GM18502 (cell line): ENCODE results near the gene DPPA4.
"Not testable (repeated sequence)": the region's sequence is repeated elsewhere in the genome, so short reads cannot be mapped to it uniquely, and the experiment has no call there.

Experiments
- ATAC-seq: cut with Tn5 transposase; IDR thresholded peaks from one replicate; pipeline ENCODE4 v1.9.1; 2021; ENCODE audit warnings: mild to moderate bottlenecking; ENCODE audit not compliant: unreplicated experiment, poor library complexity

The DPPA4 gene, protein sequence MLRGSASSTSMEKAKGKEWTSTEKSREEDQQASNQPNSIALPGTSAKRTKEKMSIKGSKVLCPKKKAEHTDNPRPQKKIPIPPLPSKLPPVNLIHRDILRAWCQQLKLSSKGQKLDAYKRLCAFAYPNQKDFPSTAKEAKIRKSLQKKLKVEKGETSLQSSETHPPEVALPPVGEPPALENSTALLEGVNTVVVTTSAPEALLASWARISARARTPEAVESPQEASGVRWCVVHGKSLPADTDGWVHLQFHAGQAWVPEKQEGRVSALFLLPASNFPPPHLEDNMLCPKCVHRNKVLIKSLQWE

DNA sequence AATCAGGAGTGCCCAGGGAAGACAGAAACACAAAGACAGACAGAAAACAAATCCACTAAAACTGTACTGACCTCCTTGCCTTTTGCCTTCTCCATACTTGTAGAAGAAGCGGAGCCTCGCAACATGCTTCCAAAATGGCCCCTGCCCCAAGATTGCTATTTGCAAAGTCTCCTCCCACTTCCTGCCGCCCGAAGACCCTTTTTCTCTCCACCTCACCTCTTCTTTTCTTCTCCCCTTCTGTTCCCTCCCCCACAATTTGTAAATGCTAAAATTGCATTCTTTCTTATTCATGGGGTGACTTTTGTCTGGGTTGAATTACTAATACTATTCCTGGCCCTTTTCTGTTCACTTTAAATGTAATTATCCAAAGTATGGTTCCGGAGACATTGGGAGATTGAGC, at the start of gene DPPA4:
Gene DPPA4, minus strand, starts transcription at position 154 of the 400 bp plus-strand sequence. Its CDS starts 29 bp downstream, at position 125.
- ATAC-seq = no peak

DNA sequence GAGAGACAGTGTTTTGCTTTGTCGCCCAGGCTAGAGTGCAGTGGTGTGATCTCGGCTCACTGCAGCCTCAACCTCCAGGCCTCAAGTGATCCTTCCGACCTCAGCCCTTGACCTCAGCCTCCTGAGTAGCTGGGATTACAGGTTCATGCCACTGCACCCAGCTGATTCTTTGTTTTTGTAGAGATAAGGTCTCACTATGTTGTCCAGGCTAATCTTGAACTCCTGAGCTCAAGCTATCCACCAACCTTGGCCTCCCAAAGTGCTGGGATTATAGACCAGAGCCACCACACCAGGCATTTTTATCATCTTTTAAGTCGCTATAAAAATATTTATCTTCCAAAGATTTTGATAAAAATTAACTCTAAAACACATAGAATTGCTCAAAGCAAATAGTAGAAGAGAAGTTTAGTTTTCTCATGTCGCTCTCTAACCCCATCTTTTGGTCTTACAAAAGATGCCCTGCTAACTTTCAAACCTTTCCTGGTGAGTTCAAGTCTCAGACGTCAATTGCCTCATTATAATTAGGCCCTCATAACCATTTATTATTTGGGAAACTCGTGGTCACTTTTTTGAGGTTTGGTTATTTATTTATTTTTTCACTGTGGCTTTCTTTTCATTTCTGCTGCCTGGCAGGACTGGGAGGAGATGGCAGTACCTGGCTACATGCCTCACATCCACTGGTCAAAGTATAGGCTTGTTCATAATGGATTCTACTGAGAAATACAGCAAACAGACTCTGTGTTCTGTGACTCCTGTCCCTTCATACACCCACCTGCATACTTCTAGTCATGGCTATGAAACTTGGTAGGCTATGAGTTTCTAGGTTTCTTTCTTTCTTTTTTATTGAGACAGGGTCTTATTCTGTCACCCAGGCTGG, 48.3 kb upstream of the DPPA4 start:
- ATAC-seq = no peak

DNA sequence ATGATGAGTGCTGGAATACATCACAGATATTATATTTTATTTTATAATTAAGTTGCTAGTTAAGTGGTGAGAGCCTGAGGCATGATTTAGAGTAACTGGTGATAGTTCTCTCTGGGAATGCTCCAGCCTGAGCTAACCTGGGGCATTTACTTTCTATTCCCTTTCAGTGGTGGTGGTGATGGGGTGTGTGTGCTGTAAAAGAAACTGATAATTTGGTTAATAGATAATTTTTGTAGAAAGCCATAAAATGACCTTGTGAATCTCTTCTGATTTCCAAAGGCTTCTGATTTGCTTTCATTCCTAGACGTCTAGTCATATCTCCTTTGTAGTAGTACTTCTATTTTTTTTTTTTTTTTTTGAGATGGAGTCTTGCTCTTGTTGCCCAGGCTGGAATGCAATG, 46.8 kb upstream of the DPPA4 start:
- no peak for ATAC-seq

DNA sequence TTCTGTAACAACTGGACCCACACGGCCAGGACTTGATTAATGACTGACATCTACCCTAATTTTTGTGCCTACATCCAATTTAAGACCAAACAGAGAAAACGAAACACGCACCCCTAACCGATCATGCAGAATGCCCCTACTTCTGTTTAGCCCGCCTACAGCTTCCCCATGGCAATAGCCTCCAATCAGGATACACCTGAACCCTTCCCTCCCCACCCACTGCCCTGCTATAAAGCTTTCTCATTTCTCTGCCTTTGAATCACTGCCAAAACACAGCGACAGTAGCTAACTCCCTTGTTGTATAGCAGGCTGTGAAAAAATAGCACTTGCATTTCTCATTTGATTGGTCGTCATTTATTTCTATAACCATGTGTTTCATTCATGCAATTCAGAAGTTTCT, 45.2 kb upstream of the DPPA4 start:
- ATAC-seq = no peak

DNA sequence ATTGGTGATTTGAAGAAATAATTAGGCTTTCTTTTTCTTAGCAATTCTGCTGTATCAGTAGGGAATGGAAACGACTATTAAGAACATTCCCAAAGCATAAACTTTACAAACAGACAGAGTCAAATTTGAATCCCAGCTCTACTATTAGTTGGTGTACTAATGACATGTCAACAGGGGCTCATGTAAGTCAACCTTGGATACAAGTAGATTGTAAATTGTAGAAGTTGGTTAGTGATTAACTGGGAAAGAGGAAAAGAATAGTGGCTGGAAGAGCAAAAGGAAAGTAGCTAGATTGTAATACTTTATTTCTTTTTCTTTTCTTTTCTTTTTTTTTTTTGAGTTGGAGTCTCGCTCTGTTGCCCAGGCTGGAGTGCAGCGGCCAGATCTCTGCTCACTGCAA, 38.6 kb upstream of the DPPA4 start:
- ATAC-seq = no peak

DNA sequence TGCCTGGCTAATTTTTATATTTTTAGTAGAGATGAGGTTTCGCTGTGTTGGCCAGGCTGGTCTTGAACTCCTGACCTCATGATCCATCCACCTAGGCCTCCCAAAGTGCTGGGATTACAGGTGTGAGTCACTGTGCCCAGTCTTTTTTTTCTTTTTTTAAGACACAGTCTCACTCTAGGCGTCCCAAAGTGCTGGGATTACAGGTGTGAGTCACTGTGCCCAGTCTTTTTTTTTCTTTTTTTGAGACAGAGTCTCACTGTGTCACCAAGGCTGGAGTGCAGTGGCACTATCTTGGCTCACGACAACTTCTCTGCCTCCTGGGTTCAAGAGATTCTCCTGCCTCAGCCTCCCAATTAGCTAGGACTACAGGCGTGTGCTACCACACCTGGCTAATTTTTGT, 37.1 kb upstream of the DPPA4 start:
- not testable (repeated sequence) for ATAC-seq

DNA sequence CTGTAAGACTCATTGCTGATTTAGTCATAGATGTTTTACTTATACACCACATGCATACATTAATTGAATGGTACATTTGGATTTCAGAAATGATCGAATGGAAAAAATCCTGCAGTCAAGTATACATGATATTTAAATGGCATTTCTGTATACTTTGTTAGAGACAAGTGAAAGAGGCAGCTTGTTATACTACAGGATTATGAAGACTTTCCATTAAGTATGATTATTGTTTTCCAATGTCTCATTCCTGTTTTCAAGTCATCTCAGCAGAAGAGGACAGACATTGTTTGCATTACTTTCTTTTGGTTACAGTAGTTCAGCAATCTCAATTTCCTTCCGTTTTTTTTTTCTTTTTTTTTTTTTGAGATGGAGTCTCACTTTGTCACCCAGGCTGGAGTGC, 36.6 kb upstream of the DPPA4 start:
- ATAC-seq = no peak

DNA sequence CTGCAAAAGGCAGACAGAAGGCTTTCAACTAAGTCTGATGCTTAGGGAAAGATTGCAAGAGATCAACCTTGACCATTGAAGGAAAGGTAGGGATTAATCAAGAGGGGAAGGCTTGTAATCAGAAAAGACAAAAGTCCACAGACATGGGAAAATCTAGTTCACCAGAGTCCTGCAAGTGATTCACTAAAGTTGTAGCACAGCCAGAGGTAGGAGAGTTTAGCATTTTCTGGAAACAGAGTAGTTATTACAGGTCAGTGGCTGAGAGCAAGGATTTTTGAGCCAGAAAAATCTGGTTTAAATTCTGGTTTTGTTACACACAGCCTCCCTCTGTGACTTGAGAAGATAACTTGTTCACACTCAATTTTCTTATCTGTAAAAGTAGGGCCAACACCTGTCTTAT, 35.3 kb upstream of the DPPA4 start:
- no peak for ATAC-seq

DNA sequence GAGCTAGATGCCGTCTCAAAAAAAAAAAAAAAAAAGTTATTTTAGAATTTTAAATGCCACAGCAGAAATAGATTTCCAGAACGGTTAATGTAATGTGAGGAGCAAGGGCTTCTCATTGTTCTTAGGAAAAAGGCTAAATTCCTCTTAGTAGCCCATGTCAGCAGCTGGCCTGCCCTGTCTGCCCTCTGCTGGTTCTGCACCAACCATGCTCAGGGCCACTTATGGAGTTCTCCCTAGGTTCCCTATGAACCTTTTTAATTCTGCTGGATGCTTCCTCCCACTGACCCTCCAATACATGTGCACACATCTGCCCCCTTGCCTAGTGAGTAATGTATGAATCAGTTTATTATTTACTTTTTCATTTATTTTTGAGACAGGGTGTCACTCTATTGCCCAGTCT, 32.2 kb upstream of the DPPA4 start:
- ATAC-seq = no peak

DNA sequence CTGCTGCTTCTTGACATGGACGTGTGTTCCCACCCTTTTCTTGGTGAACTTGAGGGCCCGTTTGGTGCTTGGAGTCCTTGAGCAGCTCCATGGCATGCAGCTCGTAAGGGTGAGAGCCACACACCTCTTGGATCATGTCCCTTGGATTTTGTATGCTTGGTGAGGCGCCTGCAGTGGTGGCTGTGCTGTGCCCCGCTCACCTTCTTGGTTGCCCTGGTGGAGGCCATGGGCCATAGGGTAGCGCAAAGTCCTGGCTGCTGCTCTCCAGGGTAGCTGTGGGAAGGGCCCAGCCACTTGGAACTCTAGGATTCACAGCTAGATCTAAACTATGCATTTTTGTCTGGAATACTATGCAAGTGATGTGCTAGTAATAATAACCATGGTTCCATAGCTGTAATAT, 26.7 kb upstream of the DPPA4 start:
- ATAC-seq = no peak

DNA sequence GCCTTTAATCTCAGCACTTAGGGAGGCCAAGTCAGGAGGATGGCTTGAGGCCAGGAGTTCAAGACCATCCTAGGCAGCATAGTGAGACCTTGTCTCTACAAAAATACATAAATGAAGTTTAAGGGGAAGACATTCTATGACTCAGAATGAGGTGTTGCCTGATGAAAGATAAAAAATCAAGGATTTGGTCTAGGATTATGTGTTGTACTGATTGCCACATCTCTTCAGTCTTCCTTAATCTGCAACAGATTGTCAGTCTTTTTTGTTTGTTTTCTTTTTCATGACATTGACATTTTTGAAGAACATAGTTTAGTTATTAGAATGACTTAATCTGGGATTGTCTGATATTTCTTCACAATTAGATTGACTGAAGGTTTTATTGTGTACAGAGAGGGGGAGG, 26.3 kb upstream of the DPPA4 start:
- ATAC-seq = no peak

DNA sequence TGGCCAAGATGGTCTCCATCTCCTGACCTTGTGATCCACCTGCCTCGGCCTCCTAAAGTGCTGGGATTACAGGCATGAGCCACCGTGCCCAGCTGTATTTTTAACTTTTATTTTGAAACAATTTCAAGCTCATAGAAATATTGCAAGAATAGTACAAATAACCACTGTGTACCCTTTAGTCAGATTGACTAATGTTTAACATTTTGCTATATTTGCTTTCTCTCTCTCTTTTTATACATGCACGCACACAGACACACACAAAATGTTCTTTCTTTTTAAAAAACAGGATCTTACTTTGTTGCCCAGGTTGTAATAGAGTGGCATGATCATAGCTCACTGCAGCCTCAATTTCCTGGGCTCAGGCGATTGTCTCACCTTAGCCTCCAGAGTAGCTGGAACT, 25.5 kb upstream of the DPPA4 start:
- no peak for ATAC-seq

DNA sequence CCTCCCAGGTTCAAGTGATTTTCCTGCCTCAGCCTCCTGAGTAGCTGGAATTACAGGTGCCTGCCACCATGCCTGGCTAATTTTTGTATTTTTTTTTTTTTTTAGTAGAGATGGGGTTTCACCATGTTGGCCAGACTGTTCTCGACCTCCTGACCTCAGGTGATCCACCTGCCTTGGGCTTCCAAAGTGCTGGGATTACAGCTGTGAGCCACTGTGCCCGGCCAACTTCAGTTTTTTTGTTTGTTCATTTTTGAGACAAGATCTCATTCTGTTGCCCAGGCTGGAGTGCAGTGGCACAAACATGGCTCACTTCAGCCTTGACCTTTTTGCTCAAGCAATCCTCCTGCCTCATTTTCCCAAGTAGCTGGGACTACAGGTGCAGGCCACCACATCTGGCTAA, 21.5 kb upstream of the DPPA4 start:
- not testable (repeated sequence) for ATAC-seq

DNA sequence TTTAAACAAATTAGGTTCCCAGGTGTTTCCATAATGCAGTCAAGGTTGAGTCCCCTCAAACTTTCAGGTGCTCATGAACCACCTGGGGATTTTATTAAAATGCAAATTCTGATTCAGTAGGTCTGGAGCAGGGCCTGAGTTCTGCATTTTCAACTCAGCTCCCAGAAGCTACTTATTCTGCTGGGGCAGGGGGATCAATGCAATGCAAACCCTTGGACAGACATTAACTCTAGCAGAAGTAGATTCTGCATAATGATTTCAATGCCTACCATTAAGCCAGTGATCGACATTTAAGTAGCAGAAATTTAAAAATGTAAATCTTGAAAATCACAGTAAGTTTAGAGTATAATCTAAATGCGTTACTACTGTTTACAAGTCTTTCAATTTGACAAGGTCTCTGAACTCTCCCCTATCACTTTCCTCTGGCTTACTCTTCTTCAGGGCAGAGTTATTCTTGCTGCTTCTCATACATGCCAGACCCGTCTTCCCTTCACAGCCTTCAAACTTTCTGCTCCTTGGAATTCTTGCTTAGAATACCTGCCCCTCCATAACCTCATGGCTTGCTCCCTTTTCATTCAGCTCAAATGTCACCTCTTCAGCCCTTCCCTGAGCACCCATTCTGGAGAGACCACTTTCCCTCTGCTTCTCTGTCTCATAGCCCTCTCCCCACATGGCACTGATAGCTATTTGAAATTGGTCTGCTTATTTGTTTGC, 19.3 kb upstream of the DPPA4 start:
- ATAC-seq = no peak

DNA sequence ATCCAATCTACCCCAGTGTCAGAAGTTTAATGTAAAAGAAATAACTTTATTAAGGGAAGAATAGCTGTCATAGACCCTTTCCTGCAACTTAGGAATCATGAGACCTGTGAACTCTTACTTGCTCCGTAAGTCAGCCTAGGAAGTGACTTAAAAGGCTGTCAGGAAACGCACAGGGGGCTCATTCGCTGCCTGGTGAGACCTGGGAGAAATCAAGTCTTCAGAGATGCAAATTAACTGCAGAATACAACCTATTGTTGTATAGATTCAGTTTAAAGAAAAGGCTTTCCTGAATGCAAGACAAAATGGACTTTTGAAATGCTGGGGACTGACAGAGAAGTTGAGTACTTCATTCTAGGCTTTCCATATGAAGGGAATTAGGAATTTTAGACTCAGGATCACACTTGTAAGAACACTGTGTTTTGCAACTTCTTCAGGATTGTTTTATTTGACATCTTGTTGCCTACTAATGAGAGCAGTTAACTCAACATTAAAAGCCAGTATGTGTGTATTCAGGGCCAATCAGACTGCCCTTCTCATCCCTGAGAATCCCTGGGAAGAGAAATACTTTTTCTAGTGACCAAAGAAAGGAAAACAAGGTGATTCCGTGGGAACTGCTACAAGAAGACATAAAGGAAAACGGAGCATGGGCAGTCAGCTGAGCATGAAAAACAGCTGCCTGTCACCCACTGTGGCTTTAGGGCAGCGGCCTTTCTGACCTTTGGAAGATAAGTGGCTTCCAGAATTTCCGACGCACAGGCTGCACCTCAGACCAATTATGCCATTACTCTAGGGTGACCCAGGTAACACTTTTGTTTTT, 18.5 kb upstream of the DPPA4 start:
- ATAC-seq = no peak

DNA sequence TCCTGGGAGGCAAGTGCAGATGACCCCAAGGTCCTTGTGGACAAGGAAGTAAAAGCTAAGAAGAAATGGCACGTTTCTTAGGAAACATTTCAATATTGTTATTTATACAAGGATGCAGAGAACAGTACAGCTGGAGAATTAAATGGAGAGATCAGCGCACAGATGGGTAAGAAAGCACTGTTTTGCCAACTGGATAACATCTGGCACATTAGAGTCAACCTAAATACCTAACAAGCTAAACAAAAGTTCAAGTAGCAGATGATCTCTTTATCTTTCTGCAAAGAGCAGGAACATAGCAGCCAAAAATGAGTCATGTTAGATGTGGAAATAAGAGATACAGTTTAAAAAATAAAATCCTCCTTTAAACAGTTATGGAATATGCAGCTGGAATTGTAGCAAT, 15.7 kb upstream of the DPPA4 start:
- ATAC-seq = no peak

DNA sequence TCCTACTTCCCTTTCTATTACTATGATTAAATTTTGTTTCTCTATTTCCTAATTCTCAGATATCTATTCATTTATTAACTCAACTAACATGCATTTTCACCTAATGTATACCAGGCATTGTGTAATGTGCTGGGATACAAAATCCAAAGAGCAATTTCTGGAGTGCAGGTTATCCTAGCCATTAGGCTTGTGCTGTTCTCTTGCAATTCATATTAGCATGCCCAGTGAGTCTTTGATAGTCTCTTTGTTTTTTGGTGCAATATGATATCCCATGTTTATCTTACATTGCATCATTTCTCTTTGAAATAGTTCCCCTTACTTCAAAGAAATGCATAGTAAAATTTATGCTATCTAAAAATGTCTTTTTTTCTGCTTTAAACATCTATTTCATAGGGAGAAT, 13.9 kb upstream of the DPPA4 start:
- ATAC-seq = no peak

DNA sequence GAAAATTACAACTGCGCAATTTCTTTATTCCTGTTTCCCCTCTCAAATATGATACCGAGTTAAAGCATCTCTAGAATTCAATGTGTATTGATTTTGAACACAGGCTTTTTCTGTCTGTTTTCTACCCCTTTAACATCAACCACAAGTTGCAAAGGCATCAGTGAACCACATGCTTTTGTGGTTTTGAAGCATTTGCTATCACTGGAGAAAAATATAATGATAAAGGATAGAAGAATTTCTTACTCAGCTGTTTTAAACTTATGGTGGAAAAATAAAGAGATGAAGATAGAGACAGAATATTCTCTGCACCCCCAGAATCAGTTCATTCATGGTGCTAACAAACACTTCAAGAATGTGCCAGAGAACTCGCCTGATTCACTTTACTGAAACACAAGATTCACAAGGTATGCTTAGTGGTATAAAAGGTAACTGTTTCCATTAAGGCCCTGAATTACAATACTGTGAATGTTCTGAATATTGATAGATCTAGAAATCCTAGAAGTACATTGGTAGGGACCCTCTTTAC, 9.5 kb upstream of the DPPA4 start:
- ATAC-seq = no peak

DNA sequence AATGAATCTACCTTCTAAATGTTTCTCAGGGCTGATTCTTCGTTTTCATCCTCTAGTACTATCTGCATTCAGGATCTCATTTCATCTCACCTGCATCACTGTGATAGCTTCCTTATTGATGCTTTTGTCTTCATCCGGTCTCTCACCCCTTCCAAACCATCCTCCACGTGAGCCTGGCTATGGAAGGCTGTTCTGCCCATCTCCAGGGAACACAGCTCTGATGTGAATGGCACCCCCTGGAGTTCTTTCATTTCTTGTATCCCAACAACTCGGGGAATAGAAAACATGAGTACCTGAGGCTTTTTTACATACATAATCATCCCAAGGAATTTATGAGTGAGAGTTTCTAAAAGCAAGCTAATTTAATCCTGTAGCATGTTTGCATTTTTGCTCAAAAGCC, 8.8 kb upstream of the DPPA4 start:
- no peak for ATAC-seq
